GM19455 (cell line): ENCODE measurements around the gene NOS3.

Source experiments
- ATAC-seq: cut with Tn5 transposase; IDR thresholded peaks from one replicate; pipeline ENCODE4 v1.9.1; 2021; ENCODE audit not compliant: unreplicated experiment

The NOS3 gene

GRCh38 chr7:150952331-150953050 lies 38.3 kb upstream of the NOS3 start:
- ATAC-seq, result no peak

GRCh38 chr7:150953061-150953997 lies 37.5 kb upstream of the NOS3 start:
- no peak for ATAC-seq

GRCh38 chr7:150954201-150954985 lies 36.4 kb upstream of the NOS3 start:
- no peak for ATAC-seq

DNA sequence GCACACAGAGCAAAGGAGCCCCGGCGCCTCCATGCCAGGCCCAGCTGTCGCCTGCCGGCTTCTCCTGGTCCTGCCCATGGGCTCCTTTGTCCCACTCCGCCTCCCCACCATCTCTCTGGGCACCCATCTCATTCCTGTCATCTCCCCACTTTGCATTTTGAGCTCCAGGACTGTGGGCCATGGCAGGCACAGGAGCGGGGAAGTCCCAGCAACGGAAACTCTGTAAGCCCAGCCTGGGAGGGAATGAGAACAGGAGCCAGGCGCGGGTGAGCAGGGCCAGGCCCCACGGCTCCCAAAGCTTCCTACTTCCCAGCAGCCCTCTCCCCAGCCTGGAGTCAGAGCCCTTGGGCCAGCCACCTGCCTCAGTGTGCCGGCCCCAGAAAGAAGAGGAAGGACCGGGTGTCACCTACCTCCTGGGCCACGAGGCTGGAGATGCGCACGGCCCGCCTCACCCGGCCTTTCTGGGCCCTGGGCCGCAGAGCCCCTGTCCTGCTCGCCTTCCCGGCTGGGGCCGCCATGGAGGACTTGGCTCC lies 35.8 kb upstream of the NOS3 start:
- ATAC-seq, result no peak

GRCh38 chr7:150955519-150956394 lies 35.1 kb upstream of the NOS3 start:
- no peak for ATAC-seq

DNA sequence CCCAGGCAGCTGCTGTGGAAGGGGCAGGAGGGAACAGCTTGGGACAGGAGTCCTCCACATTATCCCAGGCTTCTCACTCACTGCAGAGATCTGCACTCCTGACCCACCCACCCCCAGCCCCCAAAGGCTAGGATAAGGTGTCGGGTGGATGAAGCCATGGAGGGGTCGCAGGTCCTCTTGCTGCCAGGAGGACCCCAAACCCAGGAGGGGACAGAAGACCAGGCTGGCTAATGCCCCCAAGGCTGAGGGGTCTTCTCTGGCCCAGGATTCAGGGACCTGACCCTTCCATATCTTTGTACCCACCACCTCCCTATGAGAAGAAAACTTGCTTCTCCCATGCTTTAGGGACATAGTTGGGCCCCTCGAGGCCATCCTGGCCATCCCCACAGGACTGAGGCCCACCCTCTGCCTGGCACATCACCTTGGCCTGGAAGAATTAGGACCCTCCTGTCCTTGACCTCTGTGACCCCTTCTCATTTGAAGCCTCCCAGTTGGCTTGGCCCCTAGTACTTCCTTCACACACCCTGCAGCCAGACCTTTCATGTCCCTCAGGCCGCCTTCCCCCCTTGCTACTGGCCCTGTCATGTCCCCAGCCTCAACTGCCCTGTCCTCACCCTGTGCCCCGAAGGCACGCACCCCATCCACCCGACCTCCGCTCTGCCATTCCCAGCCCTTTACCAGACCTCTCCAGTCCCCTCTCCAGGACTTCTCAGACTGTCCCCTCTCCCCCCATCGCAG lies 34.3 kb upstream of the NOS3 start:
- ATAC-seq, result no peak

GRCh38 chr7:150957133-150958020 lies 33.4 kb upstream of the NOS3 start:
- no peak for ATAC-seq

DNA sequence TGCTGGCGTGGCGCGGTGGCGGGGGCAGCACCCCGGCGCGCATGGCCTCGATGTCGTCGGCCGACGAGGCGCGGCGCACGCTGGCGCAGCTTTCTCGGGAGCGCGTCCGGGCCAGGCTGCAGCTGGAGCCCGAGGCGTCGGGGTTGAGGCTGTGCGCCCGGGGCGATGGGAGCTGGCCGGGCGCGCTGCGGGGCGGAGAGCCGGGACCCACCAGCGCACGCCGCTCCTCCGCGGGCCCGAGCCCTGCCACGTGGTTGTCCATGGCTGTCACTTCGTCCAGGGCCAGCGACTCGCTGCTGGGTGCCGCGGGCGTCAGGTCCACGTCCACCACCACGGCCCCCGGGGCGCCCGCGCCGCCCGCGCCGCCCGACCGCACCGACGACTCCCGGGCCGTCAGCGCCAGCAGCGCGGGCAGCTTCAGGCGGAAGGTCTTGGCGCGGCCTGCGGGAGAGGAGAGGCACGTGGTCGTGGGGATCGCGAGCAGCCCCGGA lies 32.7 kb upstream of the NOS3 start:
- no peak for ATAC-seq

DNA sequence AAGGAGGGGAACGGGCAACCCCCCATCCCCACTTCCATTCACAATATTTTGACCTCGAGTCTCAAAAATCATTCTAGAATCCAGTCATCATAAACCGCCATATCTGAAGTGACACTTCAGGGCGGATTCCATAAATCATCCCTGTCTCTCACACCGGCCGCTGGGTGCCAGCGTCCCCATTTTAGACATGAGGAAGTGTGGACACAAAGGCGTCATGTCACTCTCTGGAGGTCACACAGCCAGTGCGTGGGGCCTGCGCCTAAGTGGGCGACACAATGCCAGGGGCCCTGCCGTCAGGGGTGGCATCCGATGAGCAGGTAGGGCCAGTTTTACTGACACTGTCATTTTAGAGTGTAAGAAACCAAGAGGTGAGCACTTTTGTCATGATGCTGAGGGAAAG lies 32.2 kb upstream of the NOS3 start:
- ATAC-seq, result no peak

DNA sequence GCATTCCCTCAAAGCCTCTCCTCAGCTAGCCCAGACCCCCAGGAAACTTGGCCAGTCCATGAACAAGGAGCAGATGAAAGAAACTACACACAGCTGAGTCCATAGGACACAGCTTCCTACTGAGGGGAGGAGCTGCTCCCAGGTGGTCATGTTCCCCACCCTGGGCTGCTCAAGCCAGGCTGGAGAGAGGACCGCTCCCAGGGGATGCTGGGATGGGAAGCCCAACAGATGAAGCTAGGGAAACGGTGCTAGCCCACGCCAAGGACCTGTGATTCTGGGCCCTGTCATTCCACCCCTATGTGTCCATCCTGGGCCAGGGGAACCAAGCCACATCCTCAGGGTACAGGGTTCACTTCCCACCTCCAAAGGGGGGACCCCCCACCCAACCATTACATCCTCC lies 31.7 kb upstream of the NOS3 start:
- no peak for ATAC-seq

DNA sequence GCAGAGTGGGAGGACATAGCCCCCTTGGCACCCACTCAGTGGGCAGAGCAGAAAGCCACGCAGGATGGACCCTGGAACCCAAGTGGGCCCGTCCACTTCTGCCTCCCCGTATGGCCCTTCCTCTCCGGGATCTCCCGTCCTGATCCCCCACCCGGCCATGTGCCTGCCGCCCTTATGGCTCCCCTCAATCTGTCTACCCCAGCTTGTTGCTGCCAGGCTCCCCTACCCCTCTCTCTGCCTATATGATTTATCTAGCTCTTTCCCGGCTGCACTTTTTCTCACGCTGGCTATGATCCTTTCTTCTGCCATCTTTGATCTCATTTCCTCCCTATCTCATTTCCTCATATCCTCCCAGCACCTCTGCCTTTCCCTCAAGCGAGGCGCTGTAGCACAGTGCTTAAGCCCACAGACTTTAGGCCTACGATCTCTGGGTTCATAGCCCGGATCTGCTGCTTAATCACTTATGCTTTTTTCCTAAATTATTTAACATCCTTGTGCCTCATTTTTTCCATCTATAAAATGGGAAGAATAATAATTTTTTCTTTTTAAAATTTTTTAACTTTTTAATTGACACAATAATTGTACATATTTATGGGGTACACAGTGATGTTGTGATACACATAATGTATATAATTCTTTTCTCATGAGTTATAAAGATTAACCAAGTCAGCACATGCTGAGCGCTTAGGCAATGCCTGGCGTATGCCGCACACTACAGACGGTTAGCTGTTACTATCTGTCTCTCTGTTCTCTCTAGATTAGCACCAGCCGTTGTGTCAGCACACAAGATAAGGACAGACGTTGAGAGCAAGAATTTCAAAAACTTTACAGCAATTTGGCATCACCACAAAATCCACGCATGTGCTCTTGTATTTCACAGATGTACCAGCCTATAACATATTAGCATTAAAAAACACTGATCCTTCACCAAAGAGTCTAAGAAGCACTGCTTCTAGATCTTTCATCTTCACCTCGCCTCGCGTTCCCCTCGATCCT lies 30.8 kb upstream of the NOS3 start:
- no peak for ATAC-seq

GRCh38 chr7:150961510-150962289 lies 29.1 kb upstream of the NOS3 start:
- no peak for ATAC-seq

GRCh38 chr7:150962290-150962552 lies 28.6 kb upstream of the NOS3 start:
- no peak for ATAC-seq

GRCh38 chr7:150962553-150963399 lies 28.0 kb upstream of the NOS3 start:
- ATAC-seq, result peak; percentile 64

GRCh38 chr7:150963707-150964559 lies 26.9 kb upstream of the NOS3 start:
- no peak for ATAC-seq
